Right lobe of liver (tissue), 6 donors: ENCODE data around the gene NSUN6. TPM values are rescaled to one million over a fixed set of nuclear protein-coding genes. Genes with fewer than 3 reads are reported as not detected.

Experiments
- ATAC-seq, 4 donors: fragments of 200-7000 bp; cut with Tn5 transposase; one replicate each; pipeline ENCODE4 v1.9.1; 2020; ENCODE audit warnings: mild to moderate bottlenecking in 4 of 4, moderate library complexity in 4 of 4
- DNase-seq, 3 donors: peaks; one replicate each; pipeline ENCODE4 v3.0.0-alpha.2; 2020
- H3K27ac ChIP-seq, 3 donors: fragments of 200-600 bp; one replicate each; pipeline ENCODE4 v1.8.0; 2022
- H3K27me3 ChIP-seq, 2 donors: fragments of 200-600 bp; one replicate each; pipeline ENCODE4 v1.8.0; 2022
- H3K36me3 ChIP-seq, 4 donors: fragments of 200-600 bp; sonication (generic) in 1 of 4; one replicate each; pipeline versions ENCODE4 v1.5.1 to v1.8.0; 2017 to 2022; ENCODE audit warnings: control low read depth in 1 of 4
- H3K4me1 ChIP-seq, 4 donors: fragments of 200-600 bp; sonication (generic) in 1 of 4; one replicate each; pipeline versions ENCODE4 v1.5.1 to v1.8.0; 2017 to 2022; ENCODE audit warnings: control low read depth in 1 of 4
- H3K4me3 ChIP-seq, 3 donors: fragments of 200-600 bp; one replicate each; pipeline ENCODE4 v1.8.0; 2022
- H3K9me3 ChIP-seq, 4 donors: fragments of 200-600 bp; sonication (generic) in 1 of 4; one replicate each; pipeline versions ENCODE4 v1.5.1 to v1.8.0; 2017 to 2022; ENCODE audit warnings: control low read depth in 1 of 4
- POLR2A ChIP-seq: fragments of 450-650 bp; IDR thresholded peaks from one replicate; pipeline ENCODE4 v1.6.1; 2017; ENCODE audit warnings: antibody characterized with exemption, mild to moderate bottlenecking
- WGBS: methylation state at CpG from one replicate; pipeline ENCODE4 v1.1.6; 2018; ENCODE audit warnings: low coverage, low lambda C conversion rate; ENCODE audit not compliant: insufficient coverage; ENCODE audit errors: missing lambda C conversion rate; 5-methylcytosine and 5-hydroxymethylcytosine counted together
- intact Hi-C, 2 donors: fragments of 100-400 bp; cut with DNase I; formaldehyde crosslinking; loops; one replicate each; pipeline versions ENCODE4 v1.11.2 to v1.14.1; 2022
- total RNA-seq, 6 experiments: library from RNA; depleted of rRNA in 2 of 6; stranded (reverse); fragments of >200 nt in 2 of 6; fragmentation: NEBNext Ultra II Directional in 3 of 6; extraction: Animal tissue kit (Norgen Biotek cat#: 25700) in 3 of 6; gene quantifications; one replicate each; pipeline versions ENCODE4 v1.1.0 to v1.2.4, GENCODE V29; 2016 to 2023
- TF ChIP-seq, protein P1 (sequence below), 4 donors: fragments of 200-600 bp in 3 of 4; fragments of 450-650 bp in 1 of 4; IDR thresholded peaks; one replicate each; pipeline versions ENCODE4 v1.5.1 to v1.8.0; 2016 to 2022; ENCODE audit warnings: antibody characterized with exemption in 4 of 4, mild to moderate bottlenecking in 2 of 4
- donor health status: DM: no; HTN: yes; CAD: no.
- donor health status: DM: no; HTN: no; CAD: no.
- donor health status: DM: no; HTN: no; CAD: no.
- donor health status: DM: no; HTN: yes; CAD: no.
- donor health status: DM: no; HTN: yes; CAD: no.

Gene NSUN6
- total RNA-seq, 6 experiments from 2014 or later = 19.0 to 34.0 (median 27.9) TPM

- no peak for DNase-seq
- no peak for ATAC-seq
- intact Hi-C loops = no loop called here
- Histone ChIP-seq H3K4me3 (no peak overlapping the region), H3K27me3 (no peaks in the 10 kb centered on the region), H3K27ac (no peak overlapping the region), H3K4me1 (no peaks in the 10 kb centered on the region), H3K9me3 (no peaks in the 10 kb centered on the region), H3K36me3 (no peaks in the 10 kb centered on the region)
- 61% methylated on average over 11 of the region's 11 CpGs for WGBS
- TF ChIP-seq POLR2A = no peak
- TF ChIP-seq, protein P1, sequence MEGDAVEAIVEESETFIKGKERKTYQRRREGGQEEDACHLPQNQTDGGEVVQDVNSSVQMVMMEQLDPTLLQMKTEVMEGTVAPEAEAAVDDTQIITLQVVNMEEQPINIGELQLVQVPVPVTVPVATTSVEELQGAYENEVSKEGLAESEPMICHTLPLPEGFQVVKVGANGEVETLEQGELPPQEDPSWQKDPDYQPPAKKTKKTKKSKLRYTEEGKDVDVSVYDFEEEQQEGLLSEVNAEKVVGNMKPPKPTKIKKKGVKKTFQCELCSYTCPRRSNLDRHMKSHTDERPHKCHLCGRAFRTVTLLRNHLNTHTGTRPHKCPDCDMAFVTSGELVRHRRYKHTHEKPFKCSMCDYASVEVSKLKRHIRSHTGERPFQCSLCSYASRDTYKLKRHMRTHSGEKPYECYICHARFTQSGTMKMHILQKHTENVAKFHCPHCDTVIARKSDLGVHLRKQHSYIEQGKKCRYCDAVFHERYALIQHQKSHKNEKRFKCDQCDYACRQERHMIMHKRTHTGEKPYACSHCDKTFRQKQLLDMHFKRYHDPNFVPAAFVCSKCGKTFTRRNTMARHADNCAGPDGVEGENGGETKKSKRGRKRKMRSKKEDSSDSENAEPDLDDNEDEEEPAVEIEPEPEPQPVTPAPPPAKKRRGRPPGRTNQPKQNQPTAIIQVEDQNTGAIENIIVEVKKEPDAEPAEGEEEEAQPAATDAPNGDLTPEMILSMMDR (IDR thresholded peaks at IDR 0.05) = no peak
These were observed 145.8 kb downstream of the NSUN6 start for GRCh38 chr10:18505456-18506118.

DNA sequence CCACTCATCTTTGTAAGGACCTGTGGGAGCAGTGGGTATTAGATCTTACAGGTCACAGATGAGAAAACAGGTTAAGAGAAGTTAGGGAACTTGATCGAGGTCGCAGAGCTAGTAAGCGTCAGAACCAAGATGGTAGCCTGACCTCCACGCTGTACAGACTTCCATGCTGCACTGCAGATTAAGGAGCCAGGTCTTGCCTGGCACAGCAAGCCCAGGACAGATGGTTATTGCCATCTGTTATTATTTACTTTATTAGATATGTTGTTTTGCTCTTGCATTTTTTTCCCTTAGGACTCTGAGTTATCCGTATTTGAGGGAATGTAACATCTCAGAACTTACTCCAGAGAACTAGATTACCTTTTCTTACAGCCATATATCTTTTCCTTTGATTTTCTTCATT lies 147.2 kb downstream of the NSUN6 start:
- H3K4me3 ChIP-seq = no peak overlapping the region
- intact Hi-C loops = no loop called here
- no peaks in the 10 kb centered on the region for H3K36me3 ChIP-seq
- H3K27ac ChIP-seq = no peak overlapping the region
- no peaks in the 10 kb centered on the region for H3K9me3 ChIP-seq
- H3K27me3 ChIP-seq = no peaks in the 10 kb centered on the region
- ATAC-seq (no peak), DNase-seq (no peak)
- WGBS = 79% methylated on average over 1 of the region's 5 CpGs
- TF ChIP-seq, protein P1 (IDR thresholded peaks at IDR 0.05) = no peak
- no peak for TF ChIP-seq POLR2A
- H3K4me1 ChIP-seq = no peaks in the 10 kb centered on the region

DNA sequence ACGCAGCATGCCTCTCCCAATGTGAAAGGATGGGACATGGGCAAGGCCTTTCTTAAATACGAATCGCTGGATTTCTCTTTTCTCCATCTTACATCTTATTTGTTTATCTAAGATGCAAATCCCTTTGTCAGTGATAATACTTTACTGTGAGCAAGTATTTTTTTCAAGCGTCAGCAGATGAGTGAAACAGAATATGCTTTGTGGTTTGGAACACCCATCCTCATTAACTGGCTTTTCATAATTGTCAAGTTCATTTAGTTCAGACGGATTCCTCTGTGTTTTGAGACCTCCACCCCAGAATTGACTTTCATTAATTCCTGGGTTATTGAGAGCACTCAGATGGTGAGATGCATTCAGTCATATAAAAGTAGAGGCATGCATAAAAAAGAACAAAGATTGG lies 149.8 kb downstream of the NSUN6 start:
- intact Hi-C loops = no loop called here
- 75% methylated on average over 5 of the region's 5 CpGs for WGBS
- H3K4me1 ChIP-seq = no peaks in the 10 kb centered on the region
- no peaks in the 10 kb centered on the region for H3K27me3 ChIP-seq
- DNase-seq = no peak
- no peaks in the 10 kb centered on the region for H3K9me3 ChIP-seq
- no peaks in the 10 kb centered on the region for H3K36me3 ChIP-seq
- no peak overlapping the region for H3K27ac ChIP-seq
- no peak for ATAC-seq
- H3K4me3 ChIP-seq = no peak overlapping the region
- no peak for TF ChIP-seq POLR2A
- TF ChIP-seq, protein P1 (IDR thresholded peaks at IDR 0.05) = no peak

DNA sequence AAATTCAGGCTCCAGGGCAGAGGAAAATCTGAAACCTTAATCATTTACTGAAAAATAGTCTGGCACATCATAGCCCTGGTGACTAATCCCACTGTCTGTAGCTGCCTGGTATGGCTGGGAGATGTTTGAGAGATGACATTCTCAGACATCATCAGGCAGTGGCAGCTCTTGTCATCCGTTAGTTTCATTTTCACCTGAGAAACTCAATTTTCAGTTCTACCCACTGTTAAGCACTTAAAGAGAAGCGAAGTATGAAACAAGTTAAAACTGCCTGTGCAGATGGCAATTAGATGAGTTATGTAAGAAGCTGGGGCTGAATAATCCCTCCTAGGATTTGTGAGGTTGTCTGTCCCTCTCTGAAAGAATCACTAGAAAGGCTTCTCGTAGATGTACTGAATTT lies 150.2 kb downstream of the NSUN6 start:
- TF ChIP-seq POLR2A = no peak
- TF ChIP-seq, protein P1 (IDR thresholded peaks at IDR 0.05) = no peak
- ATAC-seq (no peak), DNase-seq (no peak)
- WGBS = 62% methylated on average over 3 of the region's 3 CpGs
- intact Hi-C loops = no loop called here
- H3K9me3 ChIP-seq = no peaks in the 10 kb centered on the region
- no peak overlapping the region for H3K4me3 ChIP-seq
- H3K27ac ChIP-seq = no peak overlapping the region
- H3K4me1 ChIP-seq = no peaks in the 10 kb centered on the region
- no peaks in the 10 kb centered on the region for H3K36me3 ChIP-seq
- H3K27me3 ChIP-seq = no peaks in the 10 kb centered on the region
